Sciatic nerve (tissue), 2 donors: Measurements from ENCODE around the gene ITFG1. TPM values are rescaled to one million over a fixed set of nuclear protein-coding genes. Genes with fewer than 3 reads are reported as not detected.
"Not testable (repeated sequence)": the region's sequence is repeated elsewhere in the genome, so short reads cannot be mapped to it uniquely, and the experiment has no call there.

ENCODE experiments used
- ATAC-seq: fragments of 200-7000 bp; cut with Tn5 transposase; one replicate; pipeline ENCODE4 v1.9.1; 2020; ENCODE audit warnings: mild to moderate bottlenecking, moderate library complexity
- DNase-seq: peaks from one replicate; pipeline ENCODE4 v3.0.0-alpha.2; 2020; ENCODE audit warnings: low spot score
- intact Hi-C: fragments of 100-400 bp; cut with DNase I; formaldehyde crosslinking; loops from one replicate; pipeline ENCODE4 v1.14.2; 2022
- total RNA-seq: library from RNA; stranded (reverse); fragmentation: NEBNext Ultra II Directional; extraction: Animal tissue kit (Norgen Biotek cat#: 25700); gene quantifications from one replicate; pipeline ENCODE4 v1.2.1, GENCODE V29; 2021
- donor health status: DM: no; HTN: no; CAD: no.
- donor health status: DM: no; HTN: no; CAD: no.

ITFG1 gene
- total RNA-seq, 1 donor from 2014 or later, result 50.0 TPM

DNA sequence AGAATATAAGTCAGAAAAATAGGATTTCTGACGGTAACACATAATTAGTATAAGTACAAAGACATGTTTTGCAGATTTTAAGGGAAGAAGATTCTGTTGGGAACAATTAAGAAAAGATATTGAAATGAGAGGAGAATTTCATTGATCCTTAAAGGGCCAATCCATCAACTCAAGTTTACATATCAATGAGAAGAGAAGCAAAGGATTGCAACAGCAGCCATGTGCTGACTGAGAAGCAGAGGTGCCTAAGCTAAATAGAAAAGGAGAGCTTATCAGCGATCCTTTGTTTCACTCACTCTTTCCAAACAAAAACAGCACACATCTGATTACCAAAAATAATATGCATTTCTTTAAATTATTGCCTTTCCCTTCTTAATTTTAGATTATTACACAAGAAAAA is 94.6 kb downstream of the ITFG1 start:
- ATAC-seq (no peak), DNase-seq (no peak)
- intact Hi-C loops, result no loop called here

- DNase-seq, result no peak
- no peak for ATAC-seq
- intact Hi-C loops, result no loop called here
Observed at GRCh38 chr16:47363761-47364160, 97.1 kb downstream of the ITFG1 start.

GRCh38 chr16:47359478-47359877 is 101.4 kb downstream of the ITFG1 start:
- intact Hi-C loops, result no loop called here
- no peak for ATAC-seq
- no peak for DNase-seq

GRCh38 chr16:47358816-47359215 is 102.0 kb downstream of the ITFG1 start:
- DNase-seq (no peak), ATAC-seq (no peak)
- intact Hi-C loops, result no loop called here

DNA sequence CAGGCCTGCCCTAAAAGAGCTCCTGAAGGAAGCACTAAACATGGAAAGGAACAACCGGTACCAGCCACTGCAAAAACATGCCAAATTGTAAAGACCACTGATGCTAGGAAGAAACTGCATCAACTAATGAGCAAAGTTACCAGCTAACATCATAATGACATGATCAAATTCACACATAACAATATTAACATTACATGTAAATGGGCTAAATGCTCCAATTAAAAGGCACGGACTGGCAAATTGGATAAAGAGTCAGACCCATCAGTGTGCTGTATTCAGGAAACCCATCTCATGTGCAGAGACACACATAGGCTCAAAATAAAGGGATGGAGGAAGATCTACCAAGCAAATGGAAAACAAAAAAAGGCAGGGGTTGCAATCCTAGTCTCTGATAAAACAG is 111.8 kb downstream of the ITFG1 start:
- ATAC-seq, DNase-seq, intact Hi-C loops: not testable (repeated sequence)

DNA sequence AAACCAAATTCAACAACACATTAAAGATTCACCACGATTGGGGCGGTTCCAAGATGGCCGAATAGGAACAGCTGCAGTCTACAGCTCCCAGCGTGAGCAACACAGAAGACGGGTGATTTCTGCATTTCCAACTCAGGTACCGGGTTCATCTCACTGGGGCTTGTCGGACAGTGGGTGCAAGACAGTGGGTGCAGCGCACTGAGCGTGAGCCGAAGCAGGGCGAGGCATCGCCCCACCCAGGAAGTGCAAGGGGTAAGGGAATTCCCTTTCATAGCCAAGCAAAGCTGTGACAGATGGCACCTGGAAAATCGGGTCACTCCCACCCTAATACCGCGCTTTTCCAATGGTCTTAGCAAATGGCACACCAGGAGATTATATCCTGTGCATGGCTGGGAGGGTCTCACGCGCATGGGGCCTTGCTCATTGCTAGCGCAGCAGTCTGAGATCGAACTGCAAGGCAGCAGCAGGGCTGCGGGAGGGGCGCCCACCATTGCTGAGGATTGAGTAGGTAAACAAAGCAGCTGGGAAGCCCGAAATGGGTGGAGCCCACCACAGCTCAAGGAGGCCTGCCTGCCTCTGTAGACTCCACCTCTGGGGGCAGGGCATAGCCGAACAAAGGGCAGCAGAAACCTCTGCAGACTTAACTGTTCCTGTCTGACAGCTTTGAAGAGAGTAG is 113.7 kb downstream of the ITFG1 start:
- DNase-seq, ATAC-seq, intact Hi-C loops: not testable (repeated sequence)

GRCh38 chr16:47342055-47342454 is 118.8 kb downstream of the ITFG1 start:
- intact Hi-C loops, result no loop called here
- no peak for ATAC-seq
- DNase-seq, result no peak

DNA sequence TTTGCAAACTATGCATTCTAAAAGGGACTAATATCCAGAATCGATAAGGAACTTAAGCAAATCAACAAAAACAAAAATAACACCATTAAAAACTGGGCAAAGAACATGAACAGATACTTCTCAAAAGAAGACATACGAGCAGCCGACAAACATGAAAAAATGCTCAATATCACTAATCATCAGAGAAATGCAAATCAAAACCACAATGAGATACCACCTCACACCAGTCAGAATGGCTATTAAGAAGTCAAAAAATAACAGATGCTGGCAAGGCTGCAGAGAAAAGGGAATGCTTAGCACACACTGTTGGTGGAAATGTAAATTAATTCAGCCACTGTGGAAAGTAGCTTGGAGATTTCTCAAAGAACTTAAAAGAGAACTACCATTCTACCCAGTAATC is 130.3 kb downstream of the ITFG1 start:
- intact Hi-C loops, ATAC-seq: not testable (repeated sequence)

GRCh38 chr16:47324309-47324708 is 136.6 kb downstream of the ITFG1 start:
- DNase-seq, ATAC-seq: not testable (repeated sequence)
- intact Hi-C loops, result loop anchor here (10.0 kb wide), 1 partner anchor 60 kb away; no protein-coding TSS in a partner anchor

More for the DNA sequence above, 130.3 kb downstream of the ITFG1 start:
- not testable (repeated sequence) for DNase-seq

GRCh38 chr16:47323241-47323640 is 137.6 kb downstream of the ITFG1 start:
- no peak for DNase-seq
- intact Hi-C loops, result loop anchor here (10.0 kb wide), 1 partner anchor 58 kb away; no protein-coding TSS in a partner anchor

DNA sequence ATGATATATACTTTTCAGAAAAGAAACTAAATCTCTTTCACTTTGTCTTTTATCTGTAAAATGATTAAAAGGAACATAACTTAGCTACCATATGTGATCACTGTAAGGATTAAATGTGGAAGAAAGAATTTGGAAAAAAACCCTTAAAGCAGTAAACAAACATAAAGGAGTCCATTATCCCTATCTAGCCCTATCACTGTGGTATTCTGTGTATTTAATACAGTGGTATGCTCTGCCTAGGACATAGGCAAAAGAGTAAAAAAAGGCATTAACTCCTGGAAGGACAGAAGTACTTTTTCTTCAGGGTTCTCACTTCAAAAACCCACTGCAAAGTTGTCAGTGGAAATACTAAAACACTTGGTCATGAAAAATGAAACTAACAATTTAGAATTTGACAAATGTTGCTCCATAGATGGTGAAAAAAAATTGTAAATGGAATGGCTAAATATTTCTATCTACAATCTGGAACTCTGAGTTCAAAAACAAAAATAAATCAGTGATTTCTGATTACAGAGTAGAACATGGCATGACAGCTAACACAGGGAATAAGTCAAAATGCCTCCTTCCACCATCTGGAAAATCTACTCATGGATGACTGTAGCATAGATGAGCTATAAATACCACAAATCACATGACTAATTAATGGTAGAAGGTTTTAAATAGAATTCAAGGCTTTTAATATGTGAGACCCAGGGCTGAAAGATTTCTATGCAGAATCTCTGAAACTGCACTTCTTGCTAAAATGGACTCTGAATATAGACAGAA is 140.1 kb downstream of the ITFG1 start:
- intact Hi-C loops, result loop anchor here (10.0 kb wide), 1 partner anchor 56 kb away; no protein-coding TSS in a partner anchor

More at GRCh38 chr16:47323241-47323640, 137.6 kb downstream of the ITFG1 start:
- ATAC-seq, result no peak

DNA sequence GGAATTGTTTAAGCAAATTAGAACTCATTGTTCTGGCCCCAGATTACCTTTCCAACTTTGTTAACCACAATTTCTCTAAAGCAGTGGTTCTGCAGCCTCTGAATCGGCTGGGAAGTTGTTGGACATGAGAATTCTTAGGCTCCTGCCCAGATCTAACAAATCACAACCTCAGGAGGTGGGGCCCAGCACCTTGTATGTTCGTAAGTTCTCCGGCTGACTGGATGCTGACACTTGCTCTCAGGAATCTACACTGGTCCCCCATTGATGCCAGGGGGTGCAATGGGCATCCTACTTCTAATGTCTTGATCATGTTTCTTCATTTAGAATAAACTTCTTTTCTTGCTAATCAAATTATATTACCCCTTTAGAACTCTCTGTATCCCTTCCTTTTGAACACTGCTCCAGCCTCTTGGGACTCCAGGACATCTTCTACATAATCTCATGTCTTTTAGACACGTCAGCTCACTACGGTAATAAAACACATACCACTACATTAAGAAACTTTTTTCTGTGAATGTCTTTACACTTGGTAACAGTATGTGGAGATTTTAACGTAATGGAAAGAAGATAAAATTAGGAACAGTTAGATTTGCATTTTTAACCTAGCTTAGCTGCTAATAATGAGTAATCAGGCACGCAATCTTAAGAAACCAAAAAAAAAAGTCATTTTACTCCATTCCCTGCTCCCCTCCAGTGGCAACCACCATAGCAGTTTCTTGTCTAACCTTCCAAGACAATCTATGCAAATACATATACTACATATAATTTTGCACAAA is 143.2 kb downstream of the ITFG1 start:
- ATAC-seq (no peak), DNase-seq (no peak)
- intact Hi-C loops, result no loop called here

More for the DNA sequence above, 140.1 kb downstream of the ITFG1 start:
- ATAC-seq (no peak), DNase-seq (no peak)

GRCh38 chr16:47316442-47317015 is 144.3 kb downstream of the ITFG1 start:
- no peak for DNase-seq
- ATAC-seq, result no peak
- intact Hi-C loops, result no loop called here

DNA sequence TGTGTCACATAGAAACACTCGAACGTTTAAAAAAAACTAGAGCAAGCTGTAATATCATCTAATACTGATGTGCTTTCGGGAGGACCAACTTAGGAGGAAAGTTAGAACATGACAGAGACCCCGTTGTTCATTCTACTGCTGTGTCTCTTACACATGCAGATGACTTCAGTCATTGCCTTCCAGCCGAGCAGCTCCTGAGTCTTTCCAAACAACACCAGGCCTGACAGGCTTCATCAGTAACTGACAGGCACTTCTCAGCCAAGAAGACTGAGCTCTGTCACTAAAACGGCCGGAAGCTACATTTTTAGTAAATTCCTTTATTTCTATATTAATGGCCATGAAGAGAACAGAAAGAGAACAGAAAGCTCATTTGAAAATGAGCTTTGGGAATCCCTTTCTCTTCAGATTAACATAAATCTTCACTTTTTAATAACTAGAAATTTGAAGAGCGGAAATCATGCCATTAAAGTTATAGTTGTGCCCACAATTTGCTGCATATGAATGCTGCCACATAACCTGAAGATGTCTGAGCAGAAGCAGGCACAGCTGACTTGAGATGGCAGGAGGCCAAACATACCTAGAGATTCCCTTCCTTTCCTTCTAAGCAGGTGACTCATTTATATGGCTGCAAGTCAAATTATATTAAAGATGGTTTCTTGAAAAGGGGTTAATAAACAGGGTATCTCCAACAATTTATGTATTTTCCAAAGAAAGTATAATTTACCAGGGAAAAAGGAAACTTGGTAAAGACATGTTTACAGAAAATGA is 148.9 kb downstream of the ITFG1 start:
- DNase-seq (no peak), ATAC-seq (no peak)
- intact Hi-C loops, result no loop called here

GRCh38 chr16:47310792-47311211 is 150.1 kb downstream of the ITFG1 start:
- DNase-seq (no peak), ATAC-seq (no peak)
- intact Hi-C loops, result no loop called here

GRCh38 chr16:47309581-47310312 is 151.1 kb downstream of the ITFG1 start:
- ATAC-seq (no peak), DNase-seq (no peak)

GRCh38 chr16:47308601-47309000 is 152.3 kb downstream of the ITFG1 start:
- DNase-seq, result no peak
- no peak for ATAC-seq
- intact Hi-C loops, result no loop called here

More at GRCh38 chr16:47309581-47310312, 151.1 kb downstream of the ITFG1 start:
- intact Hi-C loops, result no loop called here

DNA sequence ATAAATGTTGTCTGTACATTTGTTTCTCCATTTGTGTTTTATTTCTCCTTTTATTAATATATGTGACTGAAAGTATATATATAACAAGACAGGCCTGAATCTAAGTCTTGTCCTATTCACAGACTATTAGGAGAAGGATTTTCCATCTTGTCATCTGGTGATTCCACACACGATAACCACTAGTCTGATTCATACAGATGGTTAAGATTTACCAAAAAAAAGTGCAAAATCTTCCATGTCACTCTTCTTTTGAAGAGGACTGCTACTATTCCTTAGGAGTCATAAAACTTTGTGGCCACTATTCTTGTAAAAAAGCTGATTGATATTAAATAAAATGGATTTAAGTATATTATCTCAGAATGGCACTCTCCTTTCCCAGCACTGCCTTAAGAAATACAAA is 156.3 kb downstream of the ITFG1 start:
- ATAC-seq (no peak), DNase-seq (no peak)
- intact Hi-C loops, result no loop called here
